Erythroblast (primary cell): ENCODE results near the gene ZNF860.

Experiments used
- GATA1 ChIP-seq: IDR thresholded peaks from 2 replicates; pipeline ENCODE4 v1.6.1; 2011; ENCODE audit warnings: low read depth, mild to moderate bottlenecking, control low read depth, low read length, moderate library complexity
- POLR2A ChIP-seq: IDR thresholded peaks from 2 replicates; pipeline ENCODE4 v1.6.1; 2011; ENCODE audit warnings: mild to moderate bottlenecking, low read length

DNA sequence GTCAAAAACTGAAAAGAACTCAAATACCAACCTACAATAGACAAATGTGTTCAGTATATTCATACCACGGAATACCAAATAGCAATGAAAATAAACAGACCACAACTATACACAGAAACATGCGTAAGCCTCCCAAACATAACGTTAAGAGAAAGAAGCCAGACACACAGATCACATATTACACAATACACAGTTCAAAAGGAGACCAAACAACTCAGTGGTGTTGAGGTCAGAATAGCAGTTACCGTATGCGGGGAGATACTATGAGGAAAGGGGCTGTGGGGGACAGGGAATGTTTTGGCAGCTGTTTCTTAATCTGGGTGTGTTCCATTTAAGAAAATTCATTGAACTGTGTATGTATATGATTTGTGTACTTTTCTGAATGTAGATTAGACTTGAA lies 7.1 kb upstream of the ZNF860 start:
- no peak for TF ChIP-seq POLR2A
- TF ChIP-seq GATA1 = no peak
